IMR-90 (cell line): Measurements from ENCODE around the gene MPRIP. TPM values are rescaled to one million over a fixed set of nuclear protein-coding genes. Genes with fewer than 3 reads are reported as not detected.

ENCODE experiments used
- ATAC-seq: fragments of 200-7000 bp; cut with Tn5 transposase; 2 replicates; pipeline ENCODE4 v1.9.1; 2020; ENCODE audit warnings: low read depth, mild to moderate bottlenecking, moderate library complexity
- BruUV-seq: library from RNA; stranded (reverse); fragments of 400-500 nt; replicated peaks from 2 replicates; lab custom pipeline; 2021; lab: Mats Ljungman, UMichigan
- CTCF ChIA-PET: fragments of 300-600 bp; formaldehyde crosslinking; extraction: SDS; loops from one replicate; lab custom pipeline; 2021; ENCODE audit warnings: antibody characterized with exemption; lab: Yijun Ruan, JAX
- POLR2A ChIA-PET: fragments of 300-600 bp; sonication (Branson Sonifier 250); formaldehyde crosslinking; loops from one replicate; lab custom pipeline; 2022; ENCODE audit warnings: antibody characterized with exemption; ENCODE audit not compliant: unreplicated experiment; lab: Charles Lee
- DNase-seq: peaks from one replicate; pipeline ENCODE4 v3.0.0; 2013
- H2AFZ ChIP-seq: replicated peaks from 2 replicates; pipeline ENCODE3; 2013; ENCODE audit warnings: low read length, mild to moderate bottlenecking; ENCODE audit not compliant: poor library complexity
- H2AK5ac ChIP-seq: 2 replicates; pipeline ENCODE4 v1.6.1; 2013; ENCODE audit warnings: low read depth, low read length, inconsistent platforms
- H2AK9ac ChIP-seq: replicated peaks from 2 replicates; pipeline ENCODE3; 2013; ENCODE audit warnings: mild to moderate bottlenecking, low read depth, low read length, moderate library complexity; ENCODE audit not compliant: poor library complexity
- H2BK120ac ChIP-seq: 2 replicates; pipeline ENCODE4 v1.6.1; 2013; ENCODE audit warnings: low read depth, low read length, inconsistent platforms
- H2BK15ac ChIP-seq: 3 replicates; pipeline ENCODE4 v1.6.1; 2013; ENCODE audit warnings: low read depth, low read length, inconsistent platforms
- H2BK20ac ChIP-seq: 2 replicates; pipeline ENCODE4 v1.6.1; 2013; ENCODE audit warnings: low read depth, mild to moderate bottlenecking, inconsistent platforms, low read length, moderate library complexity
- H2BK5ac ChIP-seq: 2 replicates; pipeline ENCODE4 v1.6.1; 2013; ENCODE audit warnings: mild to moderate bottlenecking, low read depth, low read length, inconsistent platforms; ENCODE audit not compliant: poor library complexity, severe bottlenecking
- H3K14ac ChIP-seq: replicated peaks from 2 replicates; pipeline ENCODE4 v1.6.1; 2013; ENCODE audit warnings: low read depth, low read length, inconsistent platforms
- H3K18ac ChIP-seq: 2 replicates; pipeline ENCODE4 v1.6.1; 2013; ENCODE audit warnings: low read depth, low read length, control low read depth
- H3K23ac ChIP-seq: 2 replicates; pipeline ENCODE4 v1.6.1; 2013; ENCODE audit warnings: low read depth, low read length, inconsistent platforms
- H3K27ac ChIP-seq: 2 replicates; pipeline ENCODE4 v1.5.1; 2013; ENCODE audit warnings: mild to moderate bottlenecking, control low read depth, low read length; ENCODE audit not compliant: insufficient read depth
- H3K27me3 ChIP-seq: 2 replicates; pipeline ENCODE4 v1.6.1; 2013; ENCODE audit warnings: low read length; ENCODE audit not compliant: control insufficient read depth, insufficient read depth
- H3K36me3 ChIP-seq: 2 replicates; pipeline ENCODE4 v1.6.1; 2013; ENCODE audit warnings: low read length, mixed read lengths; ENCODE audit not compliant: control insufficient read depth, insufficient read depth
- H3K4ac ChIP-seq: 2 replicates; pipeline ENCODE4 v1.6.1; 2013; ENCODE audit warnings: low read depth, low read length, inconsistent platforms
- H3K4me1 ChIP-seq: 2 replicates; pipeline ENCODE4 v1.6.1; 2013; ENCODE audit warnings: low read length, mixed read lengths; ENCODE audit not compliant: control insufficient read depth, insufficient read depth
- H3K4me2 ChIP-seq: 2 replicates; pipeline ENCODE4 v1.6.1; 2013; ENCODE audit warnings: low read depth, mild to moderate bottlenecking, control low read depth, low read length, moderate library complexity
- H3K4me3 ChIP-seq: 2 replicates; pipeline ENCODE4 v1.5.1; 2013; ENCODE audit warnings: low read depth, mild to moderate bottlenecking, control low read depth, low read length, moderate library complexity; ENCODE audit not compliant: insufficient read depth
- H3K56ac ChIP-seq: 2 replicates; pipeline ENCODE4 v1.6.1; 2013; ENCODE audit warnings: low read length, inconsistent platforms; ENCODE audit not compliant: insufficient read depth; ENCODE audit errors: extremely low read depth
- H3K79me1 ChIP-seq, 2 experiments: 2 replicates each; pipeline ENCODE4 v1.6.1; 2013; ENCODE audit warnings: low read length in 2 of 2, inconsistent platforms in 1 of 2, low read depth in 1 of 2
- H3K9ac ChIP-seq: 2 replicates; pipeline ENCODE4 v1.6.1; 2013; ENCODE audit warnings: low read depth, low read length, control low read depth
- H3K9me1 ChIP-seq: 2 replicates; pipeline ENCODE4 v1.6.1; 2013; ENCODE audit warnings: low read length, inconsistent platforms; ENCODE audit not compliant: insufficient read depth
- H3K9me3 ChIP-seq: 2 replicates; pipeline ENCODE4 v1.6.1; 2013; ENCODE audit warnings: low read length; ENCODE audit not compliant: control insufficient read depth, insufficient read depth
- H4K20me1 ChIP-seq: 2 replicates; pipeline ENCODE4 v1.6.1; 2013; ENCODE audit warnings: low read length, inconsistent platforms; ENCODE audit not compliant: insufficient read depth
- H4K5ac ChIP-seq: 2 replicates; pipeline ENCODE4 v1.6.1; 2013; ENCODE audit warnings: mild to moderate bottlenecking, low read depth, low read length, control low read depth
- H4K8ac ChIP-seq, 2 experiments: 2 replicates each; pipeline ENCODE4 v1.6.1; 2013; ENCODE audit warnings: low read depth in 2 of 2, low read length in 2 of 2, control low read depth in 1 of 2, inconsistent platforms in 1 of 2
- H4K91ac ChIP-seq: 2 replicates; pipeline ENCODE4 v1.6.1; 2013; ENCODE audit warnings: low read depth, low read length, inconsistent platforms; ENCODE audit not compliant: insufficient read depth
- BHLHE40 ChIP-seq: fragments of 150-350 bp; IDR thresholded peaks from 2 replicates; pipeline ENCODE4 v1.6.1; 2016; ENCODE audit warnings: mild to moderate bottlenecking, low read depth, low read length
- CEBPB ChIP-seq: IDR thresholded peaks from 2 replicates; pipeline ENCODE4 v1.6.1; 2012; ENCODE audit warnings: low read depth, low read length, improper control_type of control experiment
- CHD1 ChIP-seq: IDR thresholded peaks from 2 replicates; pipeline ENCODE4 v1.6.1; 2012; ENCODE audit warnings: low read depth, low read length, improper control_type of control experiment
- CTCF ChIP-seq: conservative IDR thresholded peaks from 2 replicates; pipeline ENCODE4 v1.5.1; 2012; ENCODE audit warnings: mild to moderate bottlenecking, low read depth, low read length, improper control_type of control experiment
- MAFK ChIP-seq: IDR thresholded peaks from 2 replicates; pipeline ENCODE4 v1.6.1; 2012; ENCODE audit warnings: low read depth, low read length, improper control_type of control experiment
- MAZ ChIP-seq: IDR thresholded peaks from 2 replicates; pipeline ENCODE4 v1.6.1; 2012; ENCODE audit warnings: low read depth, mild to moderate bottlenecking, low read length, improper control_type of control experiment, moderate library complexity, borderline replicate concordance
- MXI1 ChIP-seq: IDR thresholded peaks from 2 replicates; pipeline ENCODE4 v1.6.1; 2012; ENCODE audit warnings: low read depth, mild to moderate bottlenecking, low read length, moderate library complexity, borderline replicate concordance
- NFE2L2 ChIP-seq: fragments of 150-350 bp; IDR thresholded peaks from 2 replicates; pipeline ENCODE4 v1.6.1; 2016; ENCODE audit warnings: low read depth, mild to moderate bottlenecking, low read length
- POLR2A ChIP-seq: IDR thresholded peaks from 2 replicates; pipeline ENCODE4 v1.6.1; 2012; ENCODE audit warnings: mild to moderate bottlenecking, low read depth, low read length
- RAD21 ChIP-seq: IDR thresholded peaks from 2 replicates; pipeline ENCODE4 v1.6.1; 2012; ENCODE audit warnings: low read length, improper control_type of control experiment
- RFX5 ChIP-seq: IDR thresholded peaks from 2 replicates; pipeline ENCODE4 v1.8.0; 2012; ENCODE audit warnings: low read depth, mild to moderate bottlenecking, low read length, moderate library complexity
- WGBS, 2 experiments: methylation state at CpG; one replicate each; pipeline versions ENCODE4 v1.1.5 to v1.1.7; 2013; ENCODE audit warnings: missing lambda C conversion rate in 2 of 2; ENCODE audit not compliant: insufficient read length in 1 of 2; ENCODE audit errors: extremely low coverage in 2 of 2; 5-methylcytosine and 5-hydroxymethylcytosine counted together
- dilution Hi-C: fragments of 300-500 bp; cut with HindIII; formaldehyde crosslinking; loops from one replicate; pipeline ENCODE4 v1.14.3; 2018; ENCODE audit warnings: low sequenced_read_pairs; ENCODE audit not compliant: unreplicated experiment
- in situ Hi-C: fragments of 300-500 bp; cut with MboI; formaldehyde crosslinking; loops from 3 replicates; pipeline ENCODE4 v1.14.3; 2019; ENCODE audit warnings: low sequenced_read_pairs, inconsistent platforms, mixed read lengths
- intact Hi-C: fragments of 100-400 bp; cut with micrococcal nuclease; formaldehyde crosslinking; loops from 2 replicates; pipeline ENCODE4 v1.10.0; 2022
- polyA plus RNA-seq, 3 experiments: library from polyadenylated mRNA; depleted of rRNA; stranded (reverse); fragments of >200 nt; gene quantifications; 2 replicates each; pipeline ENCODE4 v1.2.3, GENCODE V29; 2012; ENCODE audit warnings: low replicate concordance in 1 of 3
- total RNA-seq: library from RNA; depleted of rRNA; stranded (reverse); fragments of >200 nt; gene quantifications from 2 replicates; pipeline ENCODE4 v1.2.3, GENCODE V29; 2012

Gene MPRIP
- total and polyA plus RNA-seq, 2 of the 4 experiments (the other 2 are of a cell fraction), result 111 to 149 TPM

GRCh38 chr17:17180141-17180603 lies 137.9 kb downstream of the MPRIP start:
- H2AFZ ChIP-seq, result no peak overlapping the region
- BruUV-seq, result no TSS peak
- peaks cover 0 to 15% of the 10 kb centered on the region in 2 experiments; a peak in 3 of 4 replicates for H3K79me1 ChIP-seq
- no peaks in the 10 kb centered on the region for H3K9me3 ChIP-seq
- no peak overlapping the region for H3K4me3 ChIP-seq
- H3K18ac ChIP-seq, result no peak overlapping the region
- no peak overlapping the region for H2BK15ac ChIP-seq
- H3K4me2 ChIP-seq, result no peak overlapping the region
- H4K8ac ChIP-seq, result no peak overlapping the region
- no peaks in the 10 kb centered on the region for H3K4me1 ChIP-seq
- H2BK20ac ChIP-seq, result no peak overlapping the region
- H2BK5ac ChIP-seq, result no peak overlapping the region
- no peak overlapping the region for H2AK9ac ChIP-seq
- H3K27ac ChIP-seq, result no peak overlapping the region
- no peak overlapping the region for H3K9ac ChIP-seq
- H4K91ac ChIP-seq, result no peak overlapping the region
- ATAC-seq (no peak), DNase-seq (no peak)
- no peaks in the 10 kb centered on the region for H3K27me3 ChIP-seq
- H3K14ac ChIP-seq, result no peak overlapping the region
- CTCF ChIA-PET, result interaction anchor here (0.5 kb wide), 1 partner anchor 112 kb away, joined by 3 read pairs; no protein-coding TSS in a partner anchor
- POLR2A ChIA-PET, result no interaction called here
- in situ Hi-C loops (no loop called here), dilution Hi-C loops (no loop called here), intact Hi-C loops (no loop called here)
- TF ChIP-seq POLR2A (no peak), RFX5 (no peak), MAFK (no peak), CTCF (no peak), BHLHE40 (no peak), MXI1 (no peak), CHD1 (no peak), MAZ (no peak), CEBPB (no peak), NFE2L2 (no peak), RAD21 (no peak)
- no peaks in the 10 kb centered on the region for H4K20me1 ChIP-seq
- H3K9me1 ChIP-seq, result peaks cover 6% of the 10 kb centered on the region
- no peak overlapping the region for H3K23ac ChIP-seq
- H2BK120ac ChIP-seq, result no peak overlapping the region
- no peak overlapping the region for H4K5ac ChIP-seq
- 94% methylated on average over 3 of the region's 9 CpGs; no CpG with 5 or more reads in 1 of the 2 experiments for WGBS, 2 experiments
- H3K56ac ChIP-seq, result no peak overlapping the region
- peaks cover 71% of the 10 kb centered on the region for H3K36me3 ChIP-seq
- H3K4ac ChIP-seq, result no peak overlapping the region
- H2AK5ac ChIP-seq, result no peak overlapping the region
